Retinal pigment epithelial cell (primary cell): ENCODE measurements around the gene FLNC.

Experiments used
- DNase-seq: peaks from one replicate; pipeline ENCODE4 v3.0.0-alpha.2; 2010; ENCODE audit warnings: low read depth
- H3K4me3 ChIP-seq: 2 replicates; pipeline ENCODE4 v1.5.1; 2011; ENCODE audit warnings: mild to moderate bottlenecking, low read length, control low read depth, moderate library complexity
- TF ChIP-seq, protein P1 (sequence below): conservative IDR thresholded peaks from 2 replicates; pipeline ENCODE4 v1.5.1; 2011; ENCODE audit warnings: low read depth, low read length, control low read depth, inconsistent platforms

Gene FLNC

DNA sequence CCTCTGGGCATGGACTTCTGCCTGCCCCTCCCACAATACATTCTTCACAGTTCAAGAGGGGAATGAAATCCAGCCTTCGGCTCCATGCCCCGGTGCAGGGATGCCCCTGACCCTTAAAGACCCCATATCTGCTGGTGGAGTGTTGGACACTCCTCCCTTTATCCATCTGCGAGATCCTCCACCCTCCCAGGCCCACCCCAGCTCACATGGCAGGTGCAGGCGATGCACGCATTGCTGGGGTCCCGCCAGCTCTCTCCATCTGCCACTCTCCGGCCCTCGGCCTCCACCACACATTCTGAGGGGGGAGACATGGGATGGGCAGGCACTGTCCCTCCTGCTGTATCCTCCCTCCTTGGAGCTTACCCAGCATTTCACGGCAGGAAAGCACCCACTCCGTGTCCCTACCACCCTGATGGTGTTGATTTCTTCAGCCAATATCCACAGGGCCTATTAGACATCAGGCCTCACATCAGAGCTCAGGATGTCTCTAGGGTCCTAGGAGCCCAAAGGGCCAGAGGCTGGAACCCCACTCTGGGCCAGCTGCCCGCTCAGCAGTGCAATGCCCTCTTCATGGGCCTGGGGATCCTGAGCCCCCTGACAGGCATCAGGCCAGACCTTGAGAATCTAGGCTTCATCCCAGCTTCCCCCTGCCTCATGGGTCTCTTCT is 50.7 kb downstream of the FLNC start:
- no peak for DNase-seq
- TF ChIP-seq, protein P1, sequence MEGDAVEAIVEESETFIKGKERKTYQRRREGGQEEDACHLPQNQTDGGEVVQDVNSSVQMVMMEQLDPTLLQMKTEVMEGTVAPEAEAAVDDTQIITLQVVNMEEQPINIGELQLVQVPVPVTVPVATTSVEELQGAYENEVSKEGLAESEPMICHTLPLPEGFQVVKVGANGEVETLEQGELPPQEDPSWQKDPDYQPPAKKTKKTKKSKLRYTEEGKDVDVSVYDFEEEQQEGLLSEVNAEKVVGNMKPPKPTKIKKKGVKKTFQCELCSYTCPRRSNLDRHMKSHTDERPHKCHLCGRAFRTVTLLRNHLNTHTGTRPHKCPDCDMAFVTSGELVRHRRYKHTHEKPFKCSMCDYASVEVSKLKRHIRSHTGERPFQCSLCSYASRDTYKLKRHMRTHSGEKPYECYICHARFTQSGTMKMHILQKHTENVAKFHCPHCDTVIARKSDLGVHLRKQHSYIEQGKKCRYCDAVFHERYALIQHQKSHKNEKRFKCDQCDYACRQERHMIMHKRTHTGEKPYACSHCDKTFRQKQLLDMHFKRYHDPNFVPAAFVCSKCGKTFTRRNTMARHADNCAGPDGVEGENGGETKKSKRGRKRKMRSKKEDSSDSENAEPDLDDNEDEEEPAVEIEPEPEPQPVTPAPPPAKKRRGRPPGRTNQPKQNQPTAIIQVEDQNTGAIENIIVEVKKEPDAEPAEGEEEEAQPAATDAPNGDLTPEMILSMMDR, result no peak

GRCh38 chr7:128881458-128882125 is 51.4 kb downstream of the FLNC start:
- DNase-seq, result no peak
- TF ChIP-seq, protein P1, result no peak
- no peak overlapping the region for H3K4me3 ChIP-seq

More for the DNA sequence above, 50.7 kb downstream of the FLNC start:
- no peak overlapping the region for H3K4me3 ChIP-seq

GRCh38 chr7:128882134-128882533 is 51.9 kb downstream of the FLNC start:
- TF ChIP-seq, protein P1, result no peak
- H3K4me3 ChIP-seq, result no peak overlapping the region
- no peak for DNase-seq

GRCh38 chr7:128883622-128884448 is 53.6 kb downstream of the FLNC start:
- TF ChIP-seq, protein P1, result peak; percentile 84
- no peak overlapping the region for H3K4me3 ChIP-seq
- no peak for DNase-seq

GRCh38 chr7:128884561-128885369 is 54.6 kb downstream of the FLNC start:
- TF ChIP-seq, protein P1, result no peak
- no peak overlapping the region for H3K4me3 ChIP-seq
- no peak for DNase-seq

GRCh38 chr7:128885370-128886187 is 55.4 kb downstream of the FLNC start:
- no peak for DNase-seq
- TF ChIP-seq, protein P1, result no peak
- H3K4me3 ChIP-seq, result no peak overlapping the region
